ENCODE data around the gene LRRC49.

LRRC49 gene

GRCh38 chr15:71052356-71052755, 159.7 kb downstream of the LRRC49 start:
- DNase-seq (ENCODE audit: low read depth) = no peak

- no peak for DNase-seq (ENCODE audit: low read depth)
Measured at GRCh38 chr15:71054286-71054952, 161.8 kb downstream of the LRRC49 start.

GRCh38 chr15:71055461-71055860, 162.8 kb downstream of the LRRC49 start:
- no peak for DNase-seq (ENCODE audit: low read depth)

- DNase-seq (ENCODE audit: low read depth) = no peak
Measured at GRCh38 chr15:71056111-71056510, 163.5 kb downstream of the LRRC49 start.

GRCh38 chr15:71057143-71057542, 164.5 kb downstream of the LRRC49 start:
- no peak for DNase-seq (ENCODE audit: low read depth)

- no peak for DNase-seq (ENCODE audit: low read depth)
Measured at GRCh38 chr15:71057581-71057980, 165.0 kb downstream of the LRRC49 start.

- no peak for DNase-seq (ENCODE audit: low read depth)
Measured at GRCh38 chr15:71060983-71061382, 168.4 kb downstream of the LRRC49 start.

GRCh38 chr15:71066983-71067382, 174.4 kb downstream of the LRRC49 start:
- no peak for DNase-seq (ENCODE audit: low read depth)

GRCh38 chr15:71069693-71070092, 177.1 kb downstream of the LRRC49 start:
- no peak for DNase-seq (ENCODE audit: low read depth)

- no peak for DNase-seq (ENCODE audit: low read depth)
Measured at GRCh38 chr15:71071529-71071928, 178.9 kb downstream of the LRRC49 start.

GRCh38 chr15:71072423-71072822, 179.8 kb downstream of the LRRC49 start:
- DNase-seq (ENCODE audit: low read depth) = no peak

- no peak for DNase-seq (ENCODE audit: low read depth)
Measured at GRCh38 chr15:71078506-71079207, 186.0 kb downstream of the LRRC49 start.

- DNase-seq (ENCODE audit: low read depth) = no peak
Measured at GRCh38 chr15:71079208-71080044, 186.8 kb downstream of the LRRC49 start.

- DNase-seq (ENCODE audit: low read depth) = no peak
Measured at GRCh38 chr15:71080166-71080565, 187.5 kb downstream of the LRRC49 start.

GRCh38 chr15:71080705-71081104, 188.1 kb downstream of the LRRC49 start:
- DNase-seq (ENCODE audit: low read depth) = no peak

GRCh38 chr15:71082803-71083202, 190.2 kb downstream of the LRRC49 start:
- no peak for DNase-seq (ENCODE audit: low read depth)

- no peak for DNase-seq (ENCODE audit: low read depth)
Measured at GRCh38 chr15:71083349-71083748, 190.7 kb downstream of the LRRC49 start.

- no peak for DNase-seq (ENCODE audit: low read depth)
Measured at GRCh38 chr15:71084264-71084663, 191.6 kb downstream of the LRRC49 start.

GRCh38 chr15:71085809-71086208, 193.2 kb downstream of the LRRC49 start:
- no peak for DNase-seq (ENCODE audit: low read depth)

- DNase-seq (ENCODE audit: low read depth) = no peak
Measured at GRCh38 chr15:71088155-71088554, 195.5 kb downstream of the LRRC49 start.

- no peak for DNase-seq (ENCODE audit: low read depth)
Measured at GRCh38 chr15:71088683-71089082, 196.1 kb downstream of the LRRC49 start.

- no peak for DNase-seq (ENCODE audit: low read depth)
Measured at GRCh38 chr15:71089801-71090200, 197.2 kb downstream of the LRRC49 start.

GRCh38 chr15:71091601-71092000, 199.0 kb downstream of the LRRC49 start:
- DNase-seq (ENCODE audit: low read depth) = no peak

Measured in stimulated activated CD8-positive, alpha-beta memory T cell treated with anti-CD3 and anti-CD28 coated beads, Interleukin-12 subunit alpha, Interleukin-12 subunit beta, amount 100 ng/mL, for 1 hour (primary cell).